ENCODE measurements around the gene SLC35E3.
A peak's percentile ranks its signal among the peaks of the same experiment; 100 is the strongest.

Gene SLC35E3

GRCh38 chr12:68784015-68784414 lies 38.0 kb downstream of the SLC35E3 start:
- Histone ChIP-seq H3K36me3 (peaks cover 14% of the 10 kb centered on the region), H3K27me3 (no peaks in the 10 kb centered on the region), H3K27ac (peak overlapping the region; percentile 45; the same call in 1 of the 2 replicates), H3K4me3 (no peak overlapping the region), H3K9ac (no peak overlapping the region), H3K4me2 (peak overlapping the region; percentile 80), H3K4me1 (peaks cover 61% of the 10 kb centered on the region), H3K9me3 (no peaks in the 10 kb centered on the region), H4K20me1 (no peaks in the 10 kb centered on the region)
- peak; percentile 89 for TF ChIP-seq Cebpa-rat (IDR thresholded peaks at IDR 0.05)

- H3K9me3 ChIP-seq, result no peaks in the 10 kb centered on the region
- H3K9ac ChIP-seq, result no peak overlapping the region
- H4K20me1 ChIP-seq, result no peaks in the 10 kb centered on the region
- H3K27ac ChIP-seq, result no peak overlapping the region
- peaks cover 58% of the 10 kb centered on the region for H3K4me1 ChIP-seq
- peaks cover 11% of the 10 kb centered on the region; the same call in 1 of the 2 replicates for H3K27me3 ChIP-seq
- no peak for TF ChIP-seq Cebpa-rat (IDR thresholded peaks at IDR 0.05)
- no peak overlapping the region for H3K4me3 ChIP-seq
- H3K36me3 ChIP-seq, result peaks cover 10% of the 10 kb centered on the region
- H3K4me2 ChIP-seq, result no peak overlapping the region
Observed at GRCh38 chr12:68785358-68785757, 39.4 kb downstream of the SLC35E3 start.

GRCh38 chr12:68785823-68786222 lies 39.8 kb downstream of the SLC35E3 start:
- H3K36me3 ChIP-seq, result peaks cover 6% of the 10 kb centered on the region
- H3K4me1 ChIP-seq, result peaks cover 58% of the 10 kb centered on the region
- H3K27ac ChIP-seq, result no peak overlapping the region
- no peak for TF ChIP-seq Cebpa-rat (IDR thresholded peaks at IDR 0.05)
- no peaks in the 10 kb centered on the region for H4K20me1 ChIP-seq
- no peaks in the 10 kb centered on the region for H3K9me3 ChIP-seq
- H3K9ac ChIP-seq, result no peak overlapping the region
- no peak overlapping the region for H3K4me2 ChIP-seq
- H3K4me3 ChIP-seq, result no peak overlapping the region
- peaks cover 15% of the 10 kb centered on the region; the same call in 1 of the 2 replicates for H3K27me3 ChIP-seq

DNA sequence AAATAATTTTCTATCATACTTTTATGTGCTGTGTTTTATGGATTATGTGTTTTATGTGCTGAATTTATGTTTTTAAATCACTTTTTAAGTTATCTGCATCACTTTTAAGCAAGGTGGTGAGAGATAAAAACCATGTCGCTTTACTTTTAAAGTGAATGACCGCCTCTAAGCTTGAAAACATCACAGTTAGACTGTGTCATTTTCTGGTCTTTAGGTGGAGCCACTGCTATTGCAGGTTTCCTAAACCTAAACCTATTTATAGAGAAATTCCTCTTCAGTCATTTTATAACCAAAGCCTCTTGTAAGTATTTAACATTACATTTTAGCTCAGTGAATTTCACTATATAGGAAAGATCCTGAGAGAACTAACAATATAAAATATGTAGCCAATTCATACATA lies 41.0 kb downstream of the SLC35E3 start:
- H3K4me3 ChIP-seq, result no peak overlapping the region

DNA sequence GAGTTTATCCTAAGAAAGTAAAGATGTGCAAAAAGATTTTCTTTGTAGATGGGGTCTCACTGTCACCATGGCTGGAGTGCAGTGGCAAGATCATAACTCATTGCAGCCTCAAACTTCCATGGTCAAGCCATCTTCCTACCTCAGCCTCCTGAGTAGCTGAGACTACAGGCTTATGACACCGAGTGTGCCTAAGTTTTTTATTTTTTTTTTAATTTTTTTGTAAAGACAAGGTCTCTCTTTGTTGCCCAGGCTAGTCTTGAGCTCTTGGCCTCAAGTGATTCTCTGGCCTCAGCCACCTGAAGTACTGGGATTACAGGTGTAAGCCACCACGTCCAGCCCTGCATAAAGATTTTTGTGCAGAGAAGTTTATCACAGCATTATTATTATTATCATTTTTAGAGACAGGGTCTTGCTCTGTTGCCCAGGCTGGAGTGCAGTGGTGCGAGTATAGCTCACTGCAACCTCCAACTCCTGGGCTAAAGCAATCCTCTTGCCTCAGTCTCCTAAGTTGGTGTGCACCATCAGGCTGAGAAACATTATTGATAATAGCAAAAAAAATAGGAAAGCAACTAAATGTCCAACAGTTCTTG lies 42.7 kb downstream of the SLC35E3 start:
- Histone ChIP-seq H3K36me3 (peaks cover 4% of the 10 kb centered on the region; the same call in 1 of the 2 replicates), H3K9me3 (no peaks in the 10 kb centered on the region), H4K20me1 (no peaks in the 10 kb centered on the region), H3K27me3 (peaks cover 16% of the 10 kb centered on the region; the same call in 1 of the 2 replicates), H3K4me2 (no peak overlapping the region), H3K4me3 (no peak overlapping the region), H3K9ac (no peak overlapping the region), H3K27ac (no peak overlapping the region), H3K4me1 (peaks cover 53% of the 10 kb centered on the region)
- TF ChIP-seq Cebpa-rat (IDR thresholded peaks at IDR 0.05), result no peak

More for the DNA sequence above, 41.0 kb downstream of the SLC35E3 start:
- Histone ChIP-seq H3K27me3 (peaks cover 16% of the 10 kb centered on the region; the same call in 1 of the 2 replicates), H3K36me3 (no peaks in the 10 kb centered on the region; the same call in 1 of the 2 replicates), H3K4me2 (peak overlapping the region; percentile 65), H3K9ac (no peak overlapping the region), H3K9me3 (no peaks in the 10 kb centered on the region), H4K20me1 (no peaks in the 10 kb centered on the region), H3K27ac (peak overlapping the region; percentile 59), H3K4me1 (peaks cover 58% of the 10 kb centered on the region)
- TF ChIP-seq Cebpa-rat (IDR thresholded peaks at IDR 0.05), result no peak

DNA sequence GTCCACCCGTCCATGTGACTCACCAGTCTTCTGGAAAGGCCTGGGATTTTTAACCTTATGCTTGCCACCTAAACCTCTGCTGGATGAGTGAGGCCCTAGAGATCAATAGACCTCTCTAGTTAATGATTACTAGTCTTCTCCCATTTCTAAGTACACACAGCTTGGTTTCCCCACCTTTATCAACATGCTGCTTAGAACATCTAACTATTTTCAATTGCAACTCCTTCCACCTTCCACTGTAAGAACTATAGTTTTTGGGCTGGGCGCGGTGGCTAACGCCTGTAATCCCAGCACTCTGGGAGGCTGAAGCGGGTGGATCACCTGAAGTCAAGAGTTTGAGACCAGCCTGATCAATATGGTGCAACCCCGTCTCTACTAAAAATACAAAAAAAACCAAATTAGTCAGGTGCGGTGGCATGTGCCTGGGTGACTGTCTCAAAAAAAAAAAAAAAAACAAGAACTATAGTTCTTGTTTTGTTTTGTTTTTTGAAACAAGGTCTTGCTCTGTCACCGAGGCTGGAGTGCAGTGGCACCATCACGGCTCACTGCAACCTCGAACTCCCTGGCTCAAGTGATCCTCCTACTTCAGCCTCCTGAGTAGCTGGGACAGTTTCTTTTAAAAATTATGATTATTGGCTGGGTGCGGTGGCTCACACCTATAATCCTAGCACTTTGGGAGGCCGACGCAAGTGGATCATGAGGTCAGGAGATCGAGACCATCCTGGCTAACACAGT lies 43.3 kb downstream of the SLC35E3 start:
- no peak overlapping the region for H3K4me2 ChIP-seq
- H3K9me3 ChIP-seq, result no peaks in the 10 kb centered on the region
- H4K20me1 ChIP-seq, result no peaks in the 10 kb centered on the region
- peaks cover 16% of the 10 kb centered on the region; the same call in 1 of the 2 replicates for H3K27me3 ChIP-seq
- H3K4me3 ChIP-seq, result no peak overlapping the region
- H3K27ac ChIP-seq, result no peak overlapping the region
- TF ChIP-seq Cebpa-rat (IDR thresholded peaks at IDR 0.05), result no peak
- H3K36me3 ChIP-seq, result peaks cover 11% of the 10 kb centered on the region; the same call in 1 of the 2 replicates
- H3K4me1 ChIP-seq, result peaks cover 46% of the 10 kb centered on the region
- no peak overlapping the region for H3K9ac ChIP-seq

DNA sequence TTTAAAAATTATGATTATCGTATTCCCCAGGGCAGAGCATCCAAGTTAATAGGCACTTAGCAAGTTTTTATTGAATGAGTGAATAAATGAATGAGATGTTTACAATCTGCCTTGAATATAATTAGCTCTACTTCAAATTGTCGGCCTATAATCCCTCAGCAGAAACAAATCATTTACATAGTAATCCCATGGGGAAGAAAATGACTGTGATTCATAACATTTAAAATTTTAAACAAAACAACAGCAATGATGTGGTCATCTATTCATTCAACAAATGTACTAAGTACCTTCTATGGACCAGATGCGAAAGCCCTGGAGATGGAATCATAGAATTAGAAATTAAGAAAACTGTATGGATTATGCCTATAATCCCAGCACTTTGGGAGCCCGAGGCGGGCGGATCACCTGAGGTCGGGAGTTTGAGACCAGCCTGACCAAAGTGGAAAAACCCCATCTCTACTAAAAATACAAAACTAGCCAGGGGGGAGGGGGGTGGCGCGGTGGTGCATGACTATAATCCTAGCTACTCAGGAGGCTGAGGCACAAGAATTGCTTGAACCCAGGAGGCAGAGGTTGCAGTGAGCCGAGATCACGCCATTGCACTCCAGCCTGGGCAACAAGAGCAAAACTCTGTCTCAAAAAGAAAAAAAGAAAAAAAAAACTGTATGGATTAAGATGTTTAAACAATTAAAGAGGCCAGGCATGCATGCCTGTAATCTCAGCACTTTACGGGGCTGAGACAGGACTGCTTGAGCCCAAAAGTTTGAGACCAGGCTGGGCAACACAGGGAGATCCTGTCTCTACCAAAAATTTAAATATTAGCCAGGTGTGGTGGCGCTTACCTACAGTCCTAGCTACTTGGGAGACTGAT lies 44.3 kb downstream of the SLC35E3 start:
- H3K4me1 ChIP-seq, result peaks cover 36% of the 10 kb centered on the region
- H3K27ac ChIP-seq, result no peak overlapping the region
- H3K9me3 ChIP-seq, result no peaks in the 10 kb centered on the region
- peaks cover 16% of the 10 kb centered on the region; the same call in 1 of the 2 replicates for H3K27me3 ChIP-seq
- TF ChIP-seq Cebpa-rat (IDR thresholded peaks at IDR 0.05), result no peak
- no peak overlapping the region for H3K4me3 ChIP-seq
- H4K20me1 ChIP-seq, result no peaks in the 10 kb centered on the region
- H3K4me2 ChIP-seq, result peak overlapping the region; percentile 16; the same call in 1 of the 2 replicates
- no peak overlapping the region for H3K9ac ChIP-seq
- peaks cover 17% of the 10 kb centered on the region; the same call in 1 of the 2 replicates for H3K36me3 ChIP-seq

DNA sequence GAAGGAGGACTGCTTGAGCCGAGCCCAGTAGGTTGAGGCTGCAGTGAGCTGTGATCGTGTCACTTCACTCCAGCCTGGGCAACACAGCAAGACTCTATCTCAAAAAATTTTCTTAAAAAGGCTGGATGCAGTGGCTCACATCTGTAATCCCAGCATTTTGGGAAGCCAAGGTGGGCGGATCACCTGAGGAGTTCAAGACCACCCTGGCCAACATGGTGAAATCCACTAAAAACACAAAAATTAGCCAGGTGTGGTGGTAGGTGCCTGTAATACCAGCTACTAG lies 44.9 kb downstream of the SLC35E3 start:
- Histone ChIP-seq H3K9me3 (no peaks in the 10 kb centered on the region), H3K4me2 (no peak overlapping the region), H3K27me3 (peaks cover 16% of the 10 kb centered on the region; the same call in 1 of the 2 replicates), H3K4me1 (peaks cover 31% of the 10 kb centered on the region), H3K36me3 (peaks cover 17% of the 10 kb centered on the region; the same call in 1 of the 2 replicates), H3K27ac (no peak overlapping the region), H3K4me3 (no peak overlapping the region), H3K9ac (no peak overlapping the region), H4K20me1 (no peaks in the 10 kb centered on the region)
- no peak for TF ChIP-seq Cebpa-rat (IDR thresholded peaks at IDR 0.05)

DNA sequence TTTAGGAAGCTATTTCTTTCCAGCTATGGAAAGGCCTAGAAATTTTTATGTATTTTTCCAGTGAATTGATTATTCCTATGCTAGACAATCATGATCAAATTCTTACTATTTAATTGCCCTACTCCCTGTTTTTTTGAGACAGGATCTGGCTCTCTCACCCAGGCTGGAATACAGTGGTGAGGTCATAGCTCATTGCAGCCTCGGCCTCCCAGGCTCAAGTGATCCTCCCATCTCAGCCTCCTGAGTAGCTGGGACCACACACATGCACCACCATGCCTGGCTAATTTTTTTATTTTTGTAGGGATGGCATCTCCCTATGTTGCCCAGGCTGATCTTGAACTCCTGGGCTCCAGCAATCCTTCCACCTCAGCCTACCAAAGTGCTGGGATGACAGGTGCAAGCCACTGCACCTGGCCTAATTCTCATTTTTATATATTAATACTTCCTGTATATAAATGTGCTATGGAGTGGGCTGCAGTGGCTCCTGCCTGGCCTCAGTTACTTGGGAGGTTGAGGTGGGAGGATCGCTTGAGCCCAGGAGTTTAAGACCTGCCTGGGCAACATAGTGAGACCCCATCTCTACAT lies 46.0 kb downstream of the SLC35E3 start:
- Histone ChIP-seq H3K27me3 (peaks cover 16% of the 10 kb centered on the region; the same call in 1 of the 2 replicates), H3K27ac (no peak overlapping the region), H3K4me3 (no peak overlapping the region), H3K36me3 (peaks cover 17% of the 10 kb centered on the region; the same call in 1 of the 2 replicates), H3K9me3 (no peaks in the 10 kb centered on the region), H3K4me2 (no peak overlapping the region), H4K20me1 (no peaks in the 10 kb centered on the region), H3K9ac (no peak overlapping the region), H3K4me1 (peaks cover 25% of the 10 kb centered on the region)
- no peak for TF ChIP-seq Cebpa-rat (IDR thresholded peaks at IDR 0.05)
